Stimulated activated CD8-positive, alpha-beta memory T cell treated with anti-CD3 and anti-CD28 coated beads, Interleukin-2, amount 100 ng/mL, for 48 hours (primary cell): Measurements from ENCODE around the gene CPXM2.
"Not testable (repeated sequence)": the region's sequence is repeated elsewhere in the genome, so short reads cannot be mapped to it uniquely, and the experiment has no call there.

Experiments used
- DNase-seq, 2 donors: peaks; one replicate each; pipeline ENCODE4 v3.0.0-alpha.2; 2020; ENCODE audit warnings: low read depth in 2 of 2

The CPXM2 gene

DNA sequence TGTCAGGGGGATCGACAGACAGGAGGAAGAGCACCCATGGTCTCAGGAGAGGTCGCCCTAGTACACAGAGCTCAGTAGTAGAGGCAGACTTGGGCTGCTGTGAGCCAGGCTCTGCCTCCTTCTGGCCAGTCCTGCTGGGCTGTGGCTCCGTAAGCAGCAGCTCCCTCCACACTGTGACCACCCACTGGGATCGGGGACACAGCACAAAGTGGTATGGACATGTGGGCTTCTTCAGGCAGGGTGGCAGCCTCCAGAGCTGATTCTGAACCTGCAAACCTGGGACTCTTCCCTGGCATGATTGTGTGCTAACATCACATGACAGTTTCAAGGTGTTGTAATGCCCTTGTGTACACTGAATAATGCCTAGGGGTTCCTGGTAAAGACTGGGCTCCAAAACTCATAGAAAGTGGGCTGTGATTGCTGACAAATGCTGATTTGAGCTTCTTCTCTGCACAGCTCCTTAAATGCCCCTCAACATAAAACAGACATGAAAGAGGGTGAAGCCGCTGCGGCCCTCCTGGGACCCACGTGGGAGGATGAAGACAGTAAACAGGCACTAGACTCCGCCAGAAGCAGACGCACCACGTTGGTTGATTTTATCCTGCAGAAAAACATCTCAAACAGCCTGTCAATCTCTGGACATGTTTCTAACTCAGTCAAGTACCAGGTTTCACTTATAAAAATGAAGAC is 148.7 kb downstream of the CPXM2 start:
- no peak for DNase-seq

DNA sequence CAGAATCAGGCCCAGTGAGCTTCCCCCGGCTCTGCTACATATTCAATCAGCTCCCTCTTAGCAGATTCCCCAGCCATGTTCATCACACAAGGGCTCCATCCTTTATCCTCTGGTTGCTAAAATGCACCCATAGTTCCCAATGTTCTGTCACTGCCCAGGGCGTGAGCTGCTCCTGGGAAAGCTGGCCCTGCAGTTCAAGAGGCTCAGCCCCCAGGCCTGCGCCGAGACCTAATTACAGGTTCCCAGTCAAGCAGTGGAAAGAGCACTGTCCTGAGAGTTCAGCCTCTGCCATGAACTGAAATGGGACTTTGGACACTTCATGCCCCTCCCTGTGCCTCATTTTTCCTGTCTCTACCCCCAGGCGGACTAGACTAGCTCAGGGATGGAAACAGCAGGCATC is 149.9 kb downstream of the CPXM2 start:
- DNase-seq, result no peak

GRCh38 chr10:123741146-123741545 is 150.5 kb downstream of the CPXM2 start:
- no peak for DNase-seq

DNA sequence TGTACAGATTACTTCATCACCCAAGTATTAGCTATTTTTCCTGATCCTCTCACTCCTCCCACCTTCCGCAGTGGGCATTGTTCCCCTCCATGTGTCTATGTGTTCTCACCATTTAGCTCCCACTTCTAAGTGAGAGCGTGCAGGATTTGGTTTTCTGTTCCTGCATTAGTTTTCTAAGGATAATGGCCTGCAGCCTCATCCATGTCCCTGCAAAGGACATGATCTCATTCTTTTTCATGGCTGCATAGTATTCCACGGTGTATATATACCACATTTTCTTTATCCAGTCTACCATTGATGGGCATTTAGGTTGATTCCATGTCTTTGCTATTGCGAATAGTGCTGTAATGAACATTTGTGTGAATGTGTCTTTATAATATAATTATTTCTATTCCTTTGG is 154.7 kb downstream of the CPXM2 start:
- DNase-seq, result not testable (repeated sequence)

GRCh38 chr10:123729523-123729922 is 162.1 kb downstream of the CPXM2 start:
- no peak for DNase-seq

DNA sequence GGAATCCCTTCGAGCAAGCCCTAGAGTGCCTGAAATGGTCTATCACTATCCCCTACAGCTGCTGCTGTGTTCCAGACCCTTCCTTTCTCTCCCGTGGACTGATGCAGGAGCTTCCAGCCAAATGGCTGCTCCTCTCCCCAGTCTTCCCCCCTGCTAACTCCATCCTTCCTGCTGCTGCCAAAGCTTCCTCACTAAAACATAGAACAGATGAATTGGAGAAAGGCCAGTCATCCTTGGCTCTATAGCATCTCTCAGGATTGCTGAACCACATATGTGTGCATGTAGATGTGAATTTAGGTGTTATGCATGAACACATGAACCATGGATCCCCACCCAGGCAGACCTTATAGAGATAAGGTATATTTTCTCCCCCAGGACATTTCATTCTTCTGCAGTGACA is 164.8 kb downstream of the CPXM2 start:
- no peak for DNase-seq

- DNase-seq, result no peak
Observed at GRCh38 chr10:123726381-123726780, 165.2 kb downstream of the CPXM2 start.

DNA sequence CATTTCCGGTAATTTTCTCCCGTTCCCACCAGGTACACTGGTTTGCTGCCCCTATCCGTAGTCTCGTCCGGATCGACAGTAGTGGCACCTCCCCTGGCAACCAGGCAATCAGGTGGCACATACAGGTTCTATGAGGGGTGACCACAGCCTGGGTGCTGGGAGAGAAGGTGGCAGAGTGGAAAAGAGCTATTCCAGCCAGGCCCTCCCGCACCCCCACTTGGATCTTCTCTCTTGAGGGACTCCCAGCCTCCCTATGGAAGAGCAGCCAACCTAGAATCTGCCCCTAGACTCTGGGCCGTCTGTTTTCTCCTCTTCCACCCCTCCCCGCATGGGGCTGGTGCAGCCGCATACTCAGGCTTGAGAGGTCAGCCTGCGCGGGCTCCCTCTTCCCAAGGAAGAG is 166.9 kb downstream of the CPXM2 start:
- DNase-seq, result no peak

GRCh38 chr10:123722351-123722750 is 169.3 kb downstream of the CPXM2 start:
- no peak for DNase-seq

- no peak for DNase-seq
Observed at GRCh38 chr10:123721441-123722049, 170.1 kb downstream of the CPXM2 start.

- DNase-seq, result no peak
Observed at GRCh38 chr10:123720536-123720935, 171.1 kb downstream of the CPXM2 start.

DNA sequence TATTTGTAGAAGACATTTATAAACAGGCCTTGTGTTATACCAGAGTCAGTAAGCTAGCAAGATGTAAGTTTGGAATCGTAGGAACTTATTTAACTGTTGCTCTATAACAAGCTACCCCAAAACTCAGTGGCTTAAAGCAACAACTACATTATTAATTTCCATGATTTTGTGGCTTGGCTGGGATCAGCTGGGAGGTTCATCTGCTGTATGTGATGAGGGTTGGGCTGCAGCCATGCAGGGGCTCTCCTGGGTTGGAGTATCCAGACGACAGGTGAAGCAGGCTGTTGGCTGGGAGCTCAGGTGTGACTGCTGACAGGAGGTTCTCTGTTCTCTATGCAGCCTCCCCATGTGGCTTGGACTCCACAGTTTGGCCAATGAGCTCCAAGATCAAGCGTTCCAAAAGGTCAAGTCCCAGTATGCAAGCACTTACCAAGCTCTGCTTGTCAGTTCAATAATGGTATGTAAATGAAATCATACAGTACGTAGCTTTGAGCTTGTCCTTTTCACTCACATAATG is 173.0 kb downstream of the CPXM2 start:
- no peak for DNase-seq

DNA sequence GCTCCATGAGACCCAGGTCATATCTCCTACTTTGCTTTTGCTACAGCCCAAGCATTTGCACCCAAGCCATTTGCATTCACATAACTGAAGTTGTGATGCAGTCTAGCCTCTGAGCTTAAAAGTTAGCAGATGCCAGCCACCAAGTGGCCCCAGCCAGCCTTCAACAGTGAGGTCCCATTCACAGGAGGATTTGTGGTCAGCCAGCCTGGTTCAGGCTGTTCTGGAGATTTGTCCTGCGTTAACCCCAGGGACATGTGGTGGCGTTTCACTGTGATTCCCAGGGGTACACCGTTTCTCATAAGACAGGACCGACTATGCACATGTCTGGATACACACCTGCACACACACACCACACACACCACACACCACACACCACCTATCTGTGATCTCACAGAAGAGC is 174.3 kb downstream of the CPXM2 start:
- no peak for DNase-seq

DNA sequence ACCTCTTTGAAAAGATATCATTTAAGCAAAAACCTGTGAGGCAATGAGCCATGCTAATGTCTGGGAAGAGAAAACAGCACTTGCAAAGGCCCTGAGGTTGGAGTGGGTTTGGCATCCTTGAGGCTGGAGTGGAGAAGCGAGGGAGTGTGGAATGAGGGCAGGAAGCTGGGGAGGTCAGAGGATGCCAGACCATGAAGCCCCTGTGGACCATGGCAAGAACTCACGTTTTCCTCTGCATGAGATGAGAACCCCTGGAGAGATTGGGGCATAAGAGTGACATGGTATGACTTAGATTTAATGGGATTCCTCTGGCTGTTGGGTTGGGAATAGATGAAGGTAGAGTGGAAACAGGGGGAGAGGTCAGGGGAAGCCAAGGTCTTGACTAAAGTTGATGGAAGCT is 176.1 kb downstream of the CPXM2 start:
- no peak for DNase-seq

DNA sequence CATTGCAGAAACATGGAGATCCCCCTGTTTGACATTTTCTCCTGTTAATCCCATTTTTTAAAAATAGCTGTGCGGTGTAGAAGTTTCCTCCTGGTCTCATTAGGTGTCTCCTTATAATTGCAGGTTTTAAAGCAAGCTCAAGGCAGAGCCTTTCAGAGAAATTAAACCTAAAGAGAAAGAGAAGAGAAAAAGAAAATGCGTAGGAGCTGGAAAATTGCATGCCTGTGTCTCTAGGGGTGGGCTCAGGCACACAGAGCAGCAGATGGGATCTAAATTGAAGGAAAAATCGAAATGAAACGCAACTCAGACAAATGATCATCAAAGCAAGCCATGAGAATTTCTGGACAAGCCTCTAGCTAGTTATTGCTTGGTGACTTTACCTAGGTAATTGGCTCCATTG is 185.4 kb downstream of the CPXM2 start:
- no peak for DNase-seq

DNA sequence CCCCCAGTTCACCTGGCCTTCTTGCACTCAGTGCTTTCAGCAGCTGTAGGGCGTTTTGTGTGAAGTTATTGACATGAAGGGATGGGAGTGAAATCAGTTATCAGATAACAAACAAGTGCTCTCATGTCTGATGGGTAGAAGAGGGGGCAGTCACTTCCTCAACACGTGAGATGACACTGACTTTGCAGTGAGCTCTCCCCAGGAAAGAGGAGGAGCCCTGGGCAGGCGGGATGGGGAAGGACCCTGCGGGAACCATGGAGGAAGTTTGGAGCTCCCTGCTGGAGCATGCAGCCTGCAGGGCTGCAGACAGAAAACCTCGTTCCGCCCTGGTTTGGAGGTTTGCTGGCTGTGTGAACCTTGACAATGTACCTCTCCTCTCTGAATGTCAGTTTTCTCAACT is 186.8 kb downstream of the CPXM2 start:
- no peak for DNase-seq

DNA sequence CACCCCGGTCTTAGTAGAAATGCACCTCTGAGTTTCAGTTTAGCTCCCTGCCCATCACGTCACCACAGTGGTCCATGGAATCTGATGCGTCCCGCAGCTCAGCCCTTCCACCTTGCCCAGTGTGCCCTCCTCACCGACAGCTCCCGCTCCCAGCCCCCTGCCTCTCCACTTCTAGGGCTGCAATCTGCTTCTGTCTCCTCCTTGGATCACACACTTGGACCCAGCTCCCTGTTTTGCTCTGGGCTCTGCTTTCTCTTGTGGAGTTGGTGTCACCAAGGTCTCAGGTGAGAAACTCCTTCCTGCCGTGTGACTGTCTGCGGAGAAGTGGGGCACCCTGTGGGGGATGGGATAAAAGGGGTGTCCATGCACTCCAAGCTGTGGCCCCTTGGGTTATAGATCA is 187.5 kb downstream of the CPXM2 start:
- DNase-seq, result no peak

- no peak for DNase-seq
Observed at GRCh38 chr10:123703195-123703790, 188.3 kb downstream of the CPXM2 start.
